Measurements from ENCODE around the gene CDYL2.

The CDYL2 gene

GRCh38 chr16:80604600-80605355, 199.6 kb downstream of the CDYL2 start:
- DNase-seq (ENCODE audit: low read depth, low spot score): no peak
- no peaks in the 10 kb centered on the region for H3K36me3 ChIP-seq (ENCODE audit: insufficient read depth, low read length)
- no peak overlapping the region for H3K9ac ChIP-seq (ENCODE audit: insufficient read length)
- H3K27ac ChIP-seq: no peak overlapping the region
- TF ChIP-seq POLR2AphosphoS5 (IDR thresholded peaks at IDR 0.05; ENCODE audit: borderline replicate concordance, low read depth, low read length) (no peak), FOXP2 (optimal IDR thresholded peaks at IDR 0.05; ENCODE audit: control extremely low read depth, extremely low read length, insufficient read depth) (no peak), EZH2 (IDR thresholded peaks at IDR 0.05) (no peak)
- no peaks in the 10 kb centered on the region for H3K9me3 ChIP-seq (ENCODE audit: low read depth, low read length)
- no peak overlapping the region for H3K4me3 ChIP-seq

GRCh38 chr16:80602894-80603293, 201.5 kb downstream of the CDYL2 start:
- DNase-seq (ENCODE audit: low read depth, low spot score): no peak
- no peak overlapping the region for H3K4me3 ChIP-seq
- H3K36me3 ChIP-seq (ENCODE audit: insufficient read depth, low read length): no peaks in the 10 kb centered on the region
- H3K9me3 ChIP-seq (ENCODE audit: low read depth, low read length): no peaks in the 10 kb centered on the region
- H3K9ac ChIP-seq (ENCODE audit: insufficient read length): no peak overlapping the region
- H3K27ac ChIP-seq: no peak overlapping the region
- TF ChIP-seq POLR2AphosphoS5 (IDR thresholded peaks at IDR 0.05; ENCODE audit: borderline replicate concordance, low read depth, low read length) (no peak), EZH2 (IDR thresholded peaks at IDR 0.05) (no peak), FOXP2 (optimal IDR thresholded peaks at IDR 0.05; ENCODE audit: control extremely low read depth, extremely low read length, insufficient read depth) (no peak)

GRCh38 chr16:80601182-80601581, 203.2 kb downstream of the CDYL2 start:
- TF ChIP-seq POLR2AphosphoS5 (IDR thresholded peaks at IDR 0.05; ENCODE audit: borderline replicate concordance, low read depth, low read length) (no peak), FOXP2 (optimal IDR thresholded peaks at IDR 0.05; ENCODE audit: control extremely low read depth, extremely low read length, insufficient read depth) (no peak), EZH2 (IDR thresholded peaks at IDR 0.05) (no peak)
- Histone ChIP-seq H3K9me3 (ENCODE audit: low read depth, low read length) (no peaks in the 10 kb centered on the region), H3K27ac (no peak overlapping the region), H3K36me3 (ENCODE audit: insufficient read depth, low read length) (no peaks in the 10 kb centered on the region), H3K4me3 (no peak overlapping the region), H3K9ac (ENCODE audit: insufficient read length) (no peak overlapping the region)
- DNase-seq (ENCODE audit: low read depth, low spot score): no peak

GRCh38 chr16:80599466-80599865, 204.9 kb downstream of the CDYL2 start:
- H3K9ac ChIP-seq (ENCODE audit: insufficient read length): no peak overlapping the region
- TF ChIP-seq EZH2 (IDR thresholded peaks at IDR 0.05) (no peak), POLR2AphosphoS5 (IDR thresholded peaks at IDR 0.05; ENCODE audit: borderline replicate concordance, low read depth, low read length) (no peak), FOXP2 (optimal IDR thresholded peaks at IDR 0.05; ENCODE audit: control extremely low read depth, extremely low read length, insufficient read depth) (no peak)
- H3K36me3 ChIP-seq (ENCODE audit: insufficient read depth, low read length): no peaks in the 10 kb centered on the region
- no peak overlapping the region for H3K4me3 ChIP-seq
- no peak for DNase-seq (ENCODE audit: low read depth, low spot score)
- H3K27ac ChIP-seq: no peak overlapping the region
- H3K9me3 ChIP-seq (ENCODE audit: low read depth, low read length): no peaks in the 10 kb centered on the region

GRCh38 chr16:80596507-80597207, 207.7 kb downstream of the CDYL2 start:
- DNase-seq (ENCODE audit: low read depth, low spot score): no peak
- TF ChIP-seq EZH2 (IDR thresholded peaks at IDR 0.05) (no peak), POLR2AphosphoS5 (IDR thresholded peaks at IDR 0.05; ENCODE audit: borderline replicate concordance, low read depth, low read length) (no peak), FOXP2 (optimal IDR thresholded peaks at IDR 0.05; ENCODE audit: control extremely low read depth, extremely low read length, insufficient read depth) (no peak)
- Histone ChIP-seq H3K36me3 (ENCODE audit: insufficient read depth, low read length) (no peaks in the 10 kb centered on the region), H3K4me3 (no peak overlapping the region), H3K9me3 (ENCODE audit: low read depth, low read length) (no peaks in the 10 kb centered on the region), H3K9ac (ENCODE audit: insufficient read length) (no peak overlapping the region), H3K27ac (no peak overlapping the region)

- no peak for DNase-seq (ENCODE audit: low read depth, low spot score)
- no peak for TF ChIP-seq FOXP2 (optimal IDR thresholded peaks at IDR 0.05; ENCODE audit: control extremely low read depth, extremely low read length, insufficient read depth)
- TF ChIP-seq POLR2AphosphoS5 (IDR thresholded peaks at IDR 0.05; ENCODE audit: borderline replicate concordance, low read depth, low read length): no peak
- no peak for TF ChIP-seq EZH2 (IDR thresholded peaks at IDR 0.05)
- Histone ChIP-seq H3K9me3 (ENCODE audit: low read depth, low read length) (no peaks in the 10 kb centered on the region), H3K9ac (ENCODE audit: insufficient read length) (no peak overlapping the region), H3K27ac (no peak overlapping the region), H3K4me3 (no peak overlapping the region), H3K36me3 (ENCODE audit: insufficient read depth, low read length) (no peaks in the 10 kb centered on the region)
These were observed 209.6 kb downstream of the CDYL2 start for GRCh38 chr16:80594756-80595155.

- no peak for TF ChIP-seq EZH2 (IDR thresholded peaks at IDR 0.05)
- TF ChIP-seq FOXP2 (optimal IDR thresholded peaks at IDR 0.05; ENCODE audit: control extremely low read depth, extremely low read length, insufficient read depth): no peak
- TF ChIP-seq POLR2AphosphoS5 (IDR thresholded peaks at IDR 0.05; ENCODE audit: borderline replicate concordance, low read depth, low read length): no peak
- no peak overlapping the region for H3K27ac ChIP-seq
- no peaks in the 10 kb centered on the region for H3K9me3 ChIP-seq (ENCODE audit: low read depth, low read length)
- no peak overlapping the region for H3K9ac ChIP-seq (ENCODE audit: insufficient read length)
- no peaks in the 10 kb centered on the region for H3K36me3 ChIP-seq (ENCODE audit: insufficient read depth, low read length)
- no peak for DNase-seq (ENCODE audit: low read depth, low spot score)
- H3K4me3 ChIP-seq: no peak overlapping the region
These were observed 212.1 kb downstream of the CDYL2 start for GRCh38 chr16:80592273-80592672.

- no peak for DNase-seq (ENCODE audit: low read depth, low spot score)
- TF ChIP-seq POLR2AphosphoS5 (IDR thresholded peaks at IDR 0.05; ENCODE audit: borderline replicate concordance, low read depth, low read length): no peak
- no peak for TF ChIP-seq EZH2 (IDR thresholded peaks at IDR 0.05)
- TF ChIP-seq FOXP2 (optimal IDR thresholded peaks at IDR 0.05; ENCODE audit: control extremely low read depth, extremely low read length, insufficient read depth): no peak
These were observed 213.1 kb downstream of the CDYL2 start for GRCh38 chr16:80591071-80591915.

More at GRCh38 chr16:80591071-80591915, 213.1 kb downstream of the CDYL2 start:
- Histone ChIP-seq H3K27ac (no peak overlapping the region), H3K36me3 (ENCODE audit: insufficient read depth, low read length) (no peaks in the 10 kb centered on the region), H3K4me3 (no peak overlapping the region), H3K9ac (ENCODE audit: insufficient read length) (no peak overlapping the region), H3K9me3 (ENCODE audit: low read depth, low read length) (no peaks in the 10 kb centered on the region)
